H9 (cell line): ENCODE results near the gene MROH2A. TPM values are rescaled to one million over a fixed set of nuclear protein-coding genes. Genes with fewer than 3 reads are reported as not detected.

Experiments
- DNase-seq: peaks from one replicate; pipeline ENCODE4 v3.0.0-alpha.2; 2017
- H2AFZ ChIP-seq: one replicate; pipeline ENCODE4 v1.6.1; 2013; ENCODE audit warnings: mild to moderate bottlenecking, low read length, control low read depth, moderate library complexity
- H2AK5ac ChIP-seq: 2 replicates; pipeline ENCODE4 v1.6.1; 2013; ENCODE audit warnings: low read length, control low read depth, mixed read lengths; ENCODE audit not compliant: insufficient read length
- H2BK120ac ChIP-seq: one replicate; pipeline ENCODE4 v1.6.1; 2013; ENCODE audit warnings: low read depth, mild to moderate bottlenecking, low read length, control low read depth, inconsistent platforms; ENCODE audit not compliant: poor library complexity, severe bottlenecking
- H2BK12ac ChIP-seq: 2 replicates; pipeline ENCODE4 v1.6.1; 2013; ENCODE audit warnings: low read length, control low read depth, mixed read lengths, low read depth; ENCODE audit not compliant: insufficient read length
- H2BK15ac ChIP-seq: 2 replicates; pipeline ENCODE4 v1.6.1; 2013; ENCODE audit warnings: low read depth, low read length, control low read depth
- H2BK20ac ChIP-seq: one replicate; pipeline ENCODE4 v1.6.1; 2013; ENCODE audit warnings: low read depth, mild to moderate bottlenecking, low read length, control low read depth, inconsistent platforms; ENCODE audit not compliant: poor library complexity, severe bottlenecking
- H2BK5ac ChIP-seq: 2 replicates; pipeline ENCODE4 v1.6.1; 2013; ENCODE audit warnings: low read length, control low read depth, mixed read lengths; ENCODE audit not compliant: insufficient read length
- H3K14ac ChIP-seq: 2 replicates; pipeline ENCODE4 v1.6.1; 2013; ENCODE audit warnings: low read length, control low read depth; ENCODE audit not compliant: insufficient read depth
- H3K18ac ChIP-seq: 2 replicates; pipeline ENCODE4 v1.6.1; 2013; ENCODE audit warnings: low read depth, mild to moderate bottlenecking, mixed read lengths, low read length, control low read depth; ENCODE audit not compliant: insufficient read length
- H3K23ac ChIP-seq: 2 replicates; pipeline ENCODE4 v1.6.1; 2013; ENCODE audit warnings: low read length, control low read depth, mixed read lengths, low read depth; ENCODE audit not compliant: insufficient read length
- H3K23me2 ChIP-seq: 2 replicates; pipeline ENCODE4 v1.6.1; 2013; ENCODE audit warnings: low read depth, mild to moderate bottlenecking, mixed read lengths, low read length, control low read depth; ENCODE audit not compliant: insufficient read length, poor library complexity, severe bottlenecking
- H3K27ac ChIP-seq: 2 replicates; pipeline ENCODE4 v1.5.1; 2013; ENCODE audit warnings: low read length, control low read depth, mixed read lengths, low read depth; ENCODE audit not compliant: insufficient read length
- H3K27me3 ChIP-seq: 2 replicates; pipeline ENCODE4 v1.6.1; 2013; ENCODE audit warnings: low read length, control low read depth, inconsistent platforms; ENCODE audit not compliant: insufficient read depth
- H3K4ac ChIP-seq: 2 replicates; pipeline ENCODE4 v1.6.1; 2013; ENCODE audit warnings: low read depth, mild to moderate bottlenecking, control low read depth, inconsistent platforms, low read length, moderate library complexity
- H3K4me1 ChIP-seq: 2 replicates; pipeline ENCODE4 v1.6.1; 2013; ENCODE audit warnings: low read length, control low read depth, inconsistent platforms; ENCODE audit not compliant: insufficient read depth
- H3K4me2 ChIP-seq: 2 replicates; pipeline ENCODE4 v1.6.1; 2013; ENCODE audit warnings: low read length, control low read depth, mixed read lengths; ENCODE audit not compliant: insufficient read length, insufficient read depth
- H3K56ac ChIP-seq: 2 replicates; pipeline ENCODE4 v1.6.1; 2013; ENCODE audit warnings: low read depth, mild to moderate bottlenecking, mixed read lengths, low read length, control low read depth; ENCODE audit not compliant: insufficient read length
- H3K79me1 ChIP-seq: 2 replicates; pipeline ENCODE4 v1.6.1; 2013; ENCODE audit warnings: low read depth, mild to moderate bottlenecking, moderate library complexity, low read length, control low read depth, inconsistent platforms; ENCODE audit not compliant: insufficient read depth, poor library complexity, severe bottlenecking
- H3K79me2 ChIP-seq: 2 replicates; pipeline ENCODE4 v1.6.1; 2013; ENCODE audit warnings: low read length, control low read depth, inconsistent platforms; ENCODE audit not compliant: insufficient read depth
- H3K9ac ChIP-seq: 2 replicates; pipeline ENCODE4 v1.6.1; 2013; ENCODE audit warnings: low read length, control low read depth, mixed read lengths; ENCODE audit not compliant: insufficient read length; ENCODE audit errors: extremely low read depth
- H3K9me3 ChIP-seq: one replicate; pipeline ENCODE4 v1.6.1; 2013; ENCODE audit warnings: low read depth, low read length, inconsistent platforms; ENCODE audit not compliant: control insufficient read depth
- H3T11ph ChIP-seq: one replicate; pipeline ENCODE4 v1.6.1; 2013; ENCODE audit warnings: mild to moderate bottlenecking, low read length, control low read depth, inconsistent platforms
- H4K20me1 ChIP-seq: one replicate; pipeline ENCODE4 v1.6.1; 2013; ENCODE audit not compliant: control insufficient read depth, insufficient read length, insufficient read depth
- H4K5ac ChIP-seq: 2 replicates; pipeline ENCODE4 v1.6.1; 2013; ENCODE audit warnings: low read depth, mild to moderate bottlenecking, mixed read lengths, low read length, control low read depth; ENCODE audit not compliant: insufficient read length
- H4K8ac ChIP-seq: replicated peaks from 2 replicates; pipeline ENCODE4 v1.6.1; 2013; ENCODE audit warnings: low read length, control low read depth, mixed read lengths, low read depth; ENCODE audit not compliant: insufficient read length
- H4K91ac ChIP-seq: 2 replicates; pipeline ENCODE4 v1.6.1; 2013; ENCODE audit warnings: low read depth, mild to moderate bottlenecking, moderate library complexity, mixed read lengths, low read length, control low read depth; ENCODE audit not compliant: insufficient read length
- H3K27ac Mint-ChIP-seq, 3 experiments: 2 replicates in 2 of 3; 3 replicates in 1 of 3; pipeline ENCODE4 v1.8.0; 2020 to 2021; ENCODE audit warnings: mixed read lengths in 3 of 3, mild to moderate bottlenecking in 1 of 3, moderate library complexity in 1 of 3
- H3K27me3 Mint-ChIP-seq: 2 replicates; pipeline ENCODE4 v1.8.0; 2021; ENCODE audit warnings: low read depth, mild to moderate bottlenecking, moderate library complexity, mixed read lengths
- H3K36me3 Mint-ChIP-seq, 3 experiments: 2 replicates in 2 of 3; 3 replicates in 1 of 3; pipeline ENCODE4 v1.8.0; 2020 to 2021; ENCODE audit warnings: low read depth in 3 of 3, mixed read lengths in 3 of 3; ENCODE audit not compliant: insufficient read depth in 1 of 3
- H3K4me1 Mint-ChIP-seq, 2 experiments: 2 replicates each; pipeline ENCODE4 v1.8.0; 2020; ENCODE audit warnings: mixed read lengths in 2 of 2
- H3K4me3 Mint-ChIP-seq, 2 experiments: 2 replicates in 1 of 2; 3 replicates in 1 of 2; pipeline ENCODE4 v1.8.0; 2020 to 2021; ENCODE audit warnings: mild to moderate bottlenecking in 2 of 2, mixed read lengths in 2 of 2, moderate library complexity in 1 of 2
- H3K9me3 Mint-ChIP-seq, 2 experiments: 2 replicates in 1 of 2; 3 replicates in 1 of 2; pipeline ENCODE4 v1.8.0; 2020; ENCODE audit warnings: mild to moderate bottlenecking in 2 of 2, mixed read lengths in 2 of 2, moderate library complexity in 1 of 2
- WGBS: extraction: QIAGEN DNeasy Blood & Tissue Kit; methylation state at CpG from one replicate; pipeline ENCODE4 v1.1.7; 2013; ENCODE audit warnings: missing lambda C conversion rate, low lambda C conversion rate, mixed read lengths; ENCODE audit not compliant: insufficient read length; ENCODE audit errors: extremely low coverage; 5-methylcytosine and 5-hydroxymethylcytosine counted together
- total RNA-seq: library from RNA; stranded (reverse); gene quantifications from 2 replicates; pipeline ENCODE4 v1.2.1, GENCODE V29; 2021
- TF ChIP-seq, protein P1 (sequence below): fragments of 200-600 bp; sonication (generic); conservative IDR thresholded peaks from 3 replicates; pipeline ENCODE4 v1.8.0; 2021; ENCODE audit warnings: antibody characterized with exemption, mild to moderate bottlenecking

The MROH2A gene
- total RNA-seq, 1 experiment from 2014 or later, result not detected

DNA sequence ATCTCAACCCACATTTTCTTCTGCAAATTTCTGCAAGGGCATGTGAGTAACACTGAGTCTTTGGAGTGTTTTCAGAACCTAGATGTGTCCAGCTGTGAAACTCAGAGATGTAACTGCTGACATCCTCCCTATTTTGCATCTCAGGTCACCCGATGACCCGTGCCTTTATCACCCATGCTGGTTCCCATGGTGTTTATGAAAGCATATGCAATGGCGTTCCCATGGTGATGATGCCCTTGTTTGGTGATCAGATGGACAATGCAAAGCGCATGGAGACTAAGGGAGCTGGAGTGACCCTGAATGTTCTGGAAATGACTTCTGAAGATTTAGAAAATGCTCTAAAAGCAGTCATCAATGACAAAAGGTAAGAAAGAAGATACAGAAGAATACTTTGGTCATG, 10.1 kb upstream of the MROH2A start:
- H4K8ac ChIP-seq, result no peak overlapping the region
- H3K4me2 ChIP-seq, result no peak overlapping the region
- H2BK5ac ChIP-seq, result no peak overlapping the region
- no peak overlapping the region for H2BK12ac ChIP-seq
- H3K79me1 ChIP-seq, result no peaks in the 10 kb centered on the region
- H3K9me3 ChIP-seq, result no peaks in the 10 kb centered on the region
- no peaks in the 10 kb centered on the region; a peak in 1 of 7 replicates for H3K36me3 Mint-ChIP-seq
- no peak overlapping the region for H2AK5ac ChIP-seq
- H2BK20ac ChIP-seq, result no peak overlapping the region
- no peaks in the 10 kb centered on the region for H3K23me2 ChIP-seq
- H4K5ac ChIP-seq, result no peak overlapping the region
- no peak overlapping the region for H2BK120ac ChIP-seq
- TF ChIP-seq, protein P1, sequence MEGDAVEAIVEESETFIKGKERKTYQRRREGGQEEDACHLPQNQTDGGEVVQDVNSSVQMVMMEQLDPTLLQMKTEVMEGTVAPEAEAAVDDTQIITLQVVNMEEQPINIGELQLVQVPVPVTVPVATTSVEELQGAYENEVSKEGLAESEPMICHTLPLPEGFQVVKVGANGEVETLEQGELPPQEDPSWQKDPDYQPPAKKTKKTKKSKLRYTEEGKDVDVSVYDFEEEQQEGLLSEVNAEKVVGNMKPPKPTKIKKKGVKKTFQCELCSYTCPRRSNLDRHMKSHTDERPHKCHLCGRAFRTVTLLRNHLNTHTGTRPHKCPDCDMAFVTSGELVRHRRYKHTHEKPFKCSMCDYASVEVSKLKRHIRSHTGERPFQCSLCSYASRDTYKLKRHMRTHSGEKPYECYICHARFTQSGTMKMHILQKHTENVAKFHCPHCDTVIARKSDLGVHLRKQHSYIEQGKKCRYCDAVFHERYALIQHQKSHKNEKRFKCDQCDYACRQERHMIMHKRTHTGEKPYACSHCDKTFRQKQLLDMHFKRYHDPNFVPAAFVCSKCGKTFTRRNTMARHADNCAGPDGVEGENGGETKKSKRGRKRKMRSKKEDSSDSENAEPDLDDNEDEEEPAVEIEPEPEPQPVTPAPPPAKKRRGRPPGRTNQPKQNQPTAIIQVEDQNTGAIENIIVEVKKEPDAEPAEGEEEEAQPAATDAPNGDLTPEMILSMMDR, result no peak
- H3K23ac ChIP-seq, result no peak overlapping the region
- H3K27ac ChIP-seq, result no peak overlapping the region
- no peak overlapping the region for H2BK15ac ChIP-seq
- H3K56ac ChIP-seq, result no peak overlapping the region
- H3K4me1 Mint-ChIP-seq, result peaks cover 5 to 6% of the 10 kb centered on the region in 2 experiments; a peak in 3 of 4 replicates
- no peak overlapping the region for H3K27ac Mint-ChIP-seq
- no peak overlapping the region for H2AFZ ChIP-seq
- H3K4me3 Mint-ChIP-seq, result no peak overlapping the region
- H4K91ac ChIP-seq, result no peak overlapping the region
- H3K4ac ChIP-seq, result no peak overlapping the region
- H3K4me1 ChIP-seq, result peaks cover 2% of the 10 kb centered on the region; the same call in 1 of the 2 replicates
- no peak overlapping the region for H3K9ac ChIP-seq
- 0 out of 5 replicates have a peak, but pooled peaks cover 0 to 3% of the 10 kb centered on the region in 2 experiments for H3K9me3 Mint-ChIP-seq
- no peak overlapping the region for H3K14ac ChIP-seq
- no peaks in the 10 kb centered on the region for H4K20me1 ChIP-seq
- no CpG with 5 or more reads among the region's 4 CpGs for WGBS
- peaks cover 8% of the 10 kb centered on the region for H3K27me3 Mint-ChIP-seq
- no peak overlapping the region for H3K18ac ChIP-seq
- H3K27me3 ChIP-seq, result no peaks in the 10 kb centered on the region
- no peak for DNase-seq
- H3K79me2 ChIP-seq, result no peaks in the 10 kb centered on the region
- H3T11ph ChIP-seq, result no peak overlapping the region
